Neural progenitor cell (in vitro differentiated cells): ENCODE data around the gene SEC16B. TPM values are rescaled to one million over a fixed set of nuclear protein-coding genes. Genes with fewer than 3 reads are reported as not detected.

ENCODE experiments used
- DNase-seq: peaks from one replicate; pipeline ENCODE4 v3.0.0-alpha.2; 2016; ENCODE audit warnings: low spot score
- H2AFZ ChIP-seq: fragments of 200-600 bp; sonication (generic); replicated peaks from 2 replicates; pipeline ENCODE4 v1.6.1; 2016; ENCODE audit warnings: antibody characterized with exemption
- H3F3A ChIP-seq: fragments of 200-600 bp; sonication (generic); 2 replicates; pipeline ENCODE4 v1.6.1; 2016; ENCODE audit warnings: antibody characterized with exemption, low read depth
- H3K27ac ChIP-seq: fragments of 200-600 bp; sonication (generic); 2 replicates; pipeline ENCODE4 v1.5.1; 2016; ENCODE audit warnings: mild to moderate bottlenecking
- H3K27me3 ChIP-seq: fragments of 200-600 bp; sonication (generic); 2 replicates; pipeline ENCODE4 v1.6.1; 2016; ENCODE audit warnings: mild to moderate bottlenecking, moderate library complexity
- H3K36me3 ChIP-seq: fragments of 200-600 bp; sonication (generic); 2 replicates; pipeline ENCODE4 v1.5.1; 2016
- H3K4me1 ChIP-seq: fragments of 200-600 bp; sonication (generic); 2 replicates; pipeline ENCODE4 v1.6.1; 2016; ENCODE audit warnings: mixed run types
- H3K4me2 ChIP-seq: fragments of 200-600 bp; sonication (generic); 2 replicates; pipeline ENCODE4 v1.6.1; 2016
- H3K4me3 ChIP-seq: fragments of 200-600 bp; sonication (generic); 2 replicates; pipeline ENCODE4 v1.5.1; 2016
- H3K79me2 ChIP-seq: fragments of 200-600 bp; sonication (generic); 2 replicates; pipeline ENCODE4 v1.6.1; 2016; ENCODE audit warnings: low read depth
- H3K9ac ChIP-seq: fragments of 200-600 bp; sonication (generic); 2 replicates; pipeline ENCODE4 v1.6.1; 2016
- H3K9me3 ChIP-seq: fragments of 200-600 bp; sonication (generic); 2 replicates; pipeline ENCODE4 v1.5.1; 2016; ENCODE audit warnings: low read depth
- H4K20me1 ChIP-seq: fragments of 200-600 bp; sonication (generic); 2 replicates; pipeline ENCODE4 v1.6.1; 2016; ENCODE audit warnings: low read depth
- H3K27ac Mint-ChIP-seq: 3 replicates; pipeline ENCODE4 v1.8.0; 2021; ENCODE audit warnings: mixed read lengths
- H3K27me3 Mint-ChIP-seq: 2 replicates; pipeline ENCODE4 v1.8.0; 2022; ENCODE audit warnings: low read depth, mild to moderate bottlenecking, inconsistent platforms, moderate library complexity, mixed read lengths; ENCODE audit not compliant: insufficient read depth
- H3K36me3 Mint-ChIP-seq: 3 replicates; pipeline ENCODE4 v1.8.0; 2021; ENCODE audit warnings: mixed read lengths
- H3K4me1 Mint-ChIP-seq: 3 replicates; pipeline ENCODE4 v1.8.0; 2021; ENCODE audit warnings: mixed read lengths
- H3K4me3 Mint-ChIP-seq: 3 replicates; pipeline ENCODE4 v1.8.0; 2021; ENCODE audit warnings: mild to moderate bottlenecking, moderate library complexity, mixed read lengths
- H3K9me3 Mint-ChIP-seq: 3 replicates; pipeline ENCODE4 v1.8.0; 2020; ENCODE audit warnings: mixed read lengths
- EZH2 ChIP-seq: fragments of 200-600 bp; sonication (generic); IDR thresholded peaks from 2 replicates; pipeline ENCODE4 v1.6.1; 2017; ENCODE audit warnings: antibody characterized with exemption, mild to moderate bottlenecking, moderate library complexity
- EZH2phosphoT487 ChIP-seq: fragments of 200-600 bp; sonication (generic); IDR thresholded peaks from 2 replicates; pipeline ENCODE4 v1.6.1; 2017; ENCODE audit warnings: antibody characterized with exemption
- total RNA-seq: library from RNA; depleted of rRNA; stranded (reverse); fragments of >200 nt; gene quantifications from 2 replicates; pipeline ENCODE4 v1.2.3, GENCODE V29; 2015; ENCODE audit warnings: low replicate concordance
- TF ChIP-seq, protein P1 (sequence below): fragments of 200-600 bp; sonication (generic); IDR thresholded peaks from 2 replicates; pipeline ENCODE4 v1.5.1; 2017; ENCODE audit warnings: antibody characterized with exemption, mild to moderate bottlenecking

Gene SEC16B
- total RNA-seq, 1 donor from 2014 or later, result 0.67 TPM

DNA sequence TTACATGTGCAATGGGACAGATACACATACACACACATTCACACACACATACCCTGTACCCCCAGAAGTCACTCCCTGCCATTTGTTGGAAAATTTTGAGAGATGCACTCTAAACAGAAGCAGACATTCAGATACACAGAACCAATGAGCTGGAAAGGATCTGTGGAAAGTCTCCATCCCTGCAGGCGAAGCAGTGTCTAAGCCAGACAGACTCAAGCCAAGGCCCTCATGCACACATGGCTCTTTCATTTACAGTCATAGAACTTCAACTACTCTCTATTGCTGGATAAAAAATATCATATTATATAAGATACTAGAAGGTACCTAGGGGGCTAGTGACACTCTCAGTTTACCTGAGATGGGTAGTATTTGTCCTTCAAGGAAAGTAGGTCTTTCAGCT is 7.3 kb upstream of the SEC16B start:
- TF ChIP-seq EZH2phosphoT487 (no peak), EZH2 (no peak)
- TF ChIP-seq, protein P1, sequence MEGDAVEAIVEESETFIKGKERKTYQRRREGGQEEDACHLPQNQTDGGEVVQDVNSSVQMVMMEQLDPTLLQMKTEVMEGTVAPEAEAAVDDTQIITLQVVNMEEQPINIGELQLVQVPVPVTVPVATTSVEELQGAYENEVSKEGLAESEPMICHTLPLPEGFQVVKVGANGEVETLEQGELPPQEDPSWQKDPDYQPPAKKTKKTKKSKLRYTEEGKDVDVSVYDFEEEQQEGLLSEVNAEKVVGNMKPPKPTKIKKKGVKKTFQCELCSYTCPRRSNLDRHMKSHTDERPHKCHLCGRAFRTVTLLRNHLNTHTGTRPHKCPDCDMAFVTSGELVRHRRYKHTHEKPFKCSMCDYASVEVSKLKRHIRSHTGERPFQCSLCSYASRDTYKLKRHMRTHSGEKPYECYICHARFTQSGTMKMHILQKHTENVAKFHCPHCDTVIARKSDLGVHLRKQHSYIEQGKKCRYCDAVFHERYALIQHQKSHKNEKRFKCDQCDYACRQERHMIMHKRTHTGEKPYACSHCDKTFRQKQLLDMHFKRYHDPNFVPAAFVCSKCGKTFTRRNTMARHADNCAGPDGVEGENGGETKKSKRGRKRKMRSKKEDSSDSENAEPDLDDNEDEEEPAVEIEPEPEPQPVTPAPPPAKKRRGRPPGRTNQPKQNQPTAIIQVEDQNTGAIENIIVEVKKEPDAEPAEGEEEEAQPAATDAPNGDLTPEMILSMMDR, result no peak
- H3K36me3 Mint-ChIP-seq, result no peaks in the 10 kb centered on the region

DNA sequence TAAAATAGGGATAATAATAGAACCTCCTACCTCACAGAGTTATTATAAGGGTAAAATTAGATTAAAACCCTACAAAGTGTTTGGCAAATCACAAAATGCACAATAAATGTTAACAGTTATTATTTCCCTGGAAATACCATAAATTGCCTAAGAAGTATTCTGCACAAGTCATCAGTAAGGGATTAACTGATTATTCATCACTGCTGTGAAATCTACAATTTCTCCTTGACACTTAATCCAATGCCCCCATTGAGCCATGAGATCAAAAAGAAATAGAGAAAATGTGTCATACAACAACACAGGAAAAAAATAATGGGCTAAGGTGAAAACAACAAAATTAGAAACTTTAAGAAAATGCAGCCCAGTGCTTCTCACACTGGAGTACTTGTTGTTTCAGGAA is 6.7 kb upstream of the SEC16B start:
- H3K27ac Mint-ChIP-seq, result no peak overlapping the region
- no peaks in the 10 kb centered on the region for H3K4me1 ChIP-seq
- no peaks in the 10 kb centered on the region for H3K79me2 ChIP-seq
- H3K4me1 Mint-ChIP-seq, result peaks cover 9% of the 10 kb centered on the region
- DNase-seq, result no peak
- no peak overlapping the region for H3K27ac ChIP-seq
- no peak overlapping the region for H2AFZ ChIP-seq
- no peaks in the 10 kb centered on the region for H3K9me3 Mint-ChIP-seq
- TF ChIP-seq EZH2 (no peak), EZH2phosphoT487 (no peak)
- TF ChIP-seq, protein P1, result no peak
- no peak overlapping the region for H3K4me3 Mint-ChIP-seq
- H3F3A ChIP-seq, result no peaks in the 10 kb centered on the region
- no peaks in the 10 kb centered on the region for H3K9me3 ChIP-seq
- H3K36me3 ChIP-seq, result no peaks in the 10 kb centered on the region
- no peak overlapping the region for H3K4me2 ChIP-seq
- H3K27me3 ChIP-seq, result no peaks in the 10 kb centered on the region
- no peaks in the 10 kb centered on the region for H4K20me1 ChIP-seq
- no peak overlapping the region for H3K9ac ChIP-seq
- H3K4me3 ChIP-seq, result no peak overlapping the region
- H3K27me3 Mint-ChIP-seq, result peaks cover 3% of the 10 kb centered on the region
- H3K36me3 Mint-ChIP-seq, result no peaks in the 10 kb centered on the region

More for the DNA sequence above, 7.3 kb upstream of the SEC16B start:
- H2AFZ ChIP-seq, result no peak overlapping the region
- no peaks in the 10 kb centered on the region for H3K79me2 ChIP-seq
- H3K27me3 ChIP-seq, result no peaks in the 10 kb centered on the region
- Mint-ChIP-seq H3K27ac (no peak overlapping the region), H3K4me3 (no peak overlapping the region), H3K27me3 (peaks cover 4% of the 10 kb centered on the region), H3K4me1 (peaks cover 9% of the 10 kb centered on the region), H3K9me3 (no peaks in the 10 kb centered on the region)
- H3K4me2 ChIP-seq, result no peak overlapping the region
- no peak overlapping the region for H3K4me3 ChIP-seq
- H3K9me3 ChIP-seq, result no peaks in the 10 kb centered on the region
- H4K20me1 ChIP-seq, result no peaks in the 10 kb centered on the region
- no peak overlapping the region for H3K27ac ChIP-seq
- H3K4me1 ChIP-seq, result no peaks in the 10 kb centered on the region
- no peak for DNase-seq
- no peaks in the 10 kb centered on the region for H3K36me3 ChIP-seq
- H3F3A ChIP-seq, result no peaks in the 10 kb centered on the region
- H3K9ac ChIP-seq, result no peak overlapping the region

DNA sequence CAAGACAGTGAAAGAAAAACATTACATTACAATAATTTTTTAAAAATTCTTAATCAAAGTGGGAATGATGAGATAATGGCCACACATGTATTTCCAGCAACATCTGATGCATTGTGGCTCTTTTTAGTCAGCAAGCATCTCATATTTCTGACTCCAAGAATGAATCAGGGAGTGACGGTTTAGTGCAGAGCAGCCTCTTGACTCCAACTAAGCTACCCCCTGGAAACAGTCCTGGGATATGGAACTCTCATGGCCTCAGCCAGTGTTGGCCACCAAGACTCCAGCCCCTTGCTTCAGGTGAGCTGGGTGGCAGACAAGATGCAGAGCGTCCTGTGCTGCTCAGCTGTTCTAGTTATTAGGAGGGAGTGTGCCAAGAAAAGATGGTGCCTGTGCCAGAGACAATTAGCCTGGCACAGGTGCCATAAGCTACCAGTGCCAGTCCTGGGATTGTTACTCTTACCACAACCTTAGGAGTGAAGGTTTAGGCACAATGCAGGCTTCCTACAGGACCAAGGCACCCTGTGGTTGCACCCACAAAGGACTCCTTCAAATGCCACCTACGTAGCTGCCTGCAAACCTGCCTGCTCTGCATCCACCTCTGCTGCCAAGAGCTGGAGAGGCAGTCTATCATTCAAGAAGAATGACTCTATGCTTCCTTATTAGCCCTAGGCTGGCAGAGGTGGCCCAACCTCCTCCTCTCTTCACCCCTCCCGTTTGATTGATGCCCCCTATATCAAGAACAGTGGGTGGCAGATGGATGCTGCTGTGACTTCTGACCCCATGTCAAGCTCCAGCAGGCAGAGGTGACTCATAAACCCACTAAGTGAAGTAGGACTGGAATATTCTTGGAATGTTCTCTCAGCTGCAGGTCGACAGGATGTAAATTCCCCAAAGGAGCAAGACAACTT is 6.0 kb upstream of the SEC16B start:
- H3K4me3 Mint-ChIP-seq, result no peak overlapping the region
- H3K36me3 Mint-ChIP-seq, result no peaks in the 10 kb centered on the region
- TF ChIP-seq EZH2, result no peak
- peaks cover 8% of the 10 kb centered on the region for H3K4me1 Mint-ChIP-seq
- Histone ChIP-seq H3K4me1 (no peaks in the 10 kb centered on the region), H3K36me3 (no peaks in the 10 kb centered on the region), H3K9ac (no peak overlapping the region), H3K27me3 (no peaks in the 10 kb centered on the region), H3K79me2 (no peaks in the 10 kb centered on the region), H4K20me1 (no peaks in the 10 kb centered on the region), H3F3A (no peaks in the 10 kb centered on the region), H3K9me3 (no peaks in the 10 kb centered on the region), H3K4me2 (no peak overlapping the region), H2AFZ (no peak overlapping the region), H3K27ac (no peak overlapping the region), H3K4me3 (no peak overlapping the region)
- no peak for DNase-seq
- H3K27me3 Mint-ChIP-seq, result peaks cover 2% of the 10 kb centered on the region
- H3K27ac Mint-ChIP-seq, result no peak overlapping the region
- no peaks in the 10 kb centered on the region for H3K9me3 Mint-ChIP-seq

- DNase-seq, result no peak
- Mint-ChIP-seq H3K27ac (no peak overlapping the region), H3K9me3 (no peaks in the 10 kb centered on the region), H3K4me1 (peaks cover 8% of the 10 kb centered on the region), H3K4me3 (no peak overlapping the region), H3K27me3 (no peaks in the 10 kb centered on the region), H3K36me3 (no peaks in the 10 kb centered on the region)
- no peaks in the 10 kb centered on the region for H3K4me1 ChIP-seq
- no peak overlapping the region for H3K27ac ChIP-seq
- H3K27me3 ChIP-seq, result no peaks in the 10 kb centered on the region
- no peak overlapping the region for H3K4me2 ChIP-seq
- TF ChIP-seq EZH2phosphoT487 (no peak), EZH2 (no peak)
- TF ChIP-seq, protein P1, result no peak
- H3F3A ChIP-seq, result no peaks in the 10 kb centered on the region
- H3K4me3 ChIP-seq, result no peak overlapping the region
- no peaks in the 10 kb centered on the region for H4K20me1 ChIP-seq
- H3K36me3 ChIP-seq, result no peaks in the 10 kb centered on the region
- H3K79me2 ChIP-seq, result no peaks in the 10 kb centered on the region
- H3K9ac ChIP-seq, result no peak overlapping the region
- H2AFZ ChIP-seq, result no peak overlapping the region
- H3K9me3 ChIP-seq, result no peaks in the 10 kb centered on the region
Measured at GRCh38 chr1:177973585-177973984, 3.7 kb upstream of the SEC16B start.
